IMR-90 (cell line): ENCODE measurements around the gene GABRA1.

ENCODE experiments used
- BHLHE40 ChIP-seq: fragments of 150-350 bp; IDR thresholded peaks from 2 replicates; pipeline ENCODE4 v1.6.1; 2016; ENCODE audit warnings: mild to moderate bottlenecking, low read depth, low read length
- CEBPB ChIP-seq: IDR thresholded peaks from 2 replicates; pipeline ENCODE4 v1.6.1; 2012; ENCODE audit warnings: low read depth, low read length, improper control_type of control experiment
- CHD1 ChIP-seq: IDR thresholded peaks from 2 replicates; pipeline ENCODE4 v1.6.1; 2012; ENCODE audit warnings: low read depth, low read length, improper control_type of control experiment
- CTCF ChIP-seq: conservative IDR thresholded peaks from 2 replicates; pipeline ENCODE4 v1.5.1; 2012; ENCODE audit warnings: mild to moderate bottlenecking, low read depth, low read length, improper control_type of control experiment
- ELK1 ChIP-seq: fragments of 150-350 bp; IDR thresholded peaks from 2 replicates; pipeline ENCODE4 v1.6.1; 2016; ENCODE audit warnings: low read depth, mild to moderate bottlenecking, low read length, moderate library complexity, borderline replicate concordance
- FOS ChIP-seq: fragments of 150-350 bp; IDR thresholded peaks from 2 replicates; pipeline ENCODE4 v1.6.1; 2016; ENCODE audit warnings: low read depth, low read length
- MAZ ChIP-seq: IDR thresholded peaks from 2 replicates; pipeline ENCODE4 v1.6.1; 2012; ENCODE audit warnings: low read depth, mild to moderate bottlenecking, low read length, improper control_type of control experiment, moderate library complexity, borderline replicate concordance
- MXI1 ChIP-seq: IDR thresholded peaks from 2 replicates; pipeline ENCODE4 v1.6.1; 2012; ENCODE audit warnings: low read depth, mild to moderate bottlenecking, low read length, moderate library complexity, borderline replicate concordance
- POLR2A ChIP-seq: IDR thresholded peaks from 2 replicates; pipeline ENCODE4 v1.6.1; 2012; ENCODE audit warnings: mild to moderate bottlenecking, low read depth, low read length
- RAD21 ChIP-seq: IDR thresholded peaks from 2 replicates; pipeline ENCODE4 v1.6.1; 2012; ENCODE audit warnings: low read length, improper control_type of control experiment
- RCOR1 ChIP-seq: IDR thresholded peaks from 2 replicates; pipeline ENCODE4 v1.6.1; 2012; ENCODE audit warnings: mild to moderate bottlenecking, low read length, improper control_type of control experiment; ENCODE audit not compliant: insufficient replicate concordance
- RFX5 ChIP-seq: IDR thresholded peaks from 2 replicates; pipeline ENCODE4 v1.8.0; 2012; ENCODE audit warnings: low read depth, mild to moderate bottlenecking, low read length, moderate library complexity
- SMC3 ChIP-seq: fragments of 150-350 bp; IDR thresholded peaks from 2 replicates; pipeline ENCODE4 v1.6.1; 2016; ENCODE audit warnings: low read depth, mild to moderate bottlenecking, antibody characterized with exemption, low read length, moderate library complexity
- USF2 ChIP-seq: fragments of 150-350 bp; IDR thresholded peaks from 2 replicates; pipeline ENCODE4 v1.6.1; 2017; ENCODE audit warnings: mild to moderate bottlenecking, antibody characterized with exemption, low read length, low read depth

- TF ChIP-seq CTCF, result no peak
- no peak for TF ChIP-seq POLR2A
- TF ChIP-seq MXI1, result no peak
- no peak for TF ChIP-seq CHD1
- no peak for TF ChIP-seq CEBPB
- TF ChIP-seq RFX5, result no peak
- no peak for TF ChIP-seq USF2
- no peak for TF ChIP-seq RCOR1
- no peak for TF ChIP-seq BHLHE40
- no peak for TF ChIP-seq SMC3
- TF ChIP-seq FOS, result no peak
- TF ChIP-seq RAD21, result no peak
- TF ChIP-seq MAZ, result no peak
- no peak for TF ChIP-seq ELK1
Measured at GRCh38 chr5:161921781-161922180, 73.9 kb downstream of the GABRA1 start.
